DMS114 treated with DMSO at 0.1 percent for 48 hours (cell line): ENCODE measurements around the gene DAZ3.
"Not testable (repeated sequence)": the region's sequence is repeated elsewhere in the genome, so short reads cannot be mapped to it uniquely, and the experiment has no call there.

ENCODE experiments used
- DNase-seq: peaks from one replicate; lab custom pipeline; 2025; ENCODE audit not compliant: unreplicated experiment; lab: John Stamatoyannopoulos, UW

The DAZ3 gene

GRCh38 chrY:24813293-24813692 is at the start of gene DAZ3:
DAZ3 (minus strand) TSS chrY:24813393; CDS start chrY:24813185, 208 bp downstream.
- not testable (repeated sequence) for DNase-seq

- not testable (repeated sequence) for DNase-seq
Measured at GRCh38 chrY:24833619-24834018, 20.4 kb upstream of the DAZ3 start, which contains the start of gene DAZ4. DAZ4 (plus strand) TSS chrY:24833919; CDS start chrY:24834127, 208 bp downstream.

GRCh38 chrY:24825069-24825468 is 11.9 kb upstream of the DAZ3 start:
- not testable (repeated sequence) for DNase-seq

- not testable (repeated sequence) for DNase-seq
Measured at GRCh38 chrY:24824184-24824879, 11.1 kb upstream of the DAZ3 start.

GRCh38 chrY:24821836-24822235 is 8.6 kb upstream of the DAZ3 start:
- DNase-seq = not testable (repeated sequence)
